ENCODE data around the gene OR5A1.

Gene OR5A1

GRCh38 chr11:59480359-59480758 is 44.1 kb downstream of the OR5A1 start:
- no peak for DNase-seq
